Measurements from ENCODE around the gene UBE3D.
"Not testable (repeated sequence)": the region's sequence is repeated elsewhere in the genome, so short reads cannot be mapped to it uniquely, and the experiment has no call there.

Gene UBE3D

DNA sequence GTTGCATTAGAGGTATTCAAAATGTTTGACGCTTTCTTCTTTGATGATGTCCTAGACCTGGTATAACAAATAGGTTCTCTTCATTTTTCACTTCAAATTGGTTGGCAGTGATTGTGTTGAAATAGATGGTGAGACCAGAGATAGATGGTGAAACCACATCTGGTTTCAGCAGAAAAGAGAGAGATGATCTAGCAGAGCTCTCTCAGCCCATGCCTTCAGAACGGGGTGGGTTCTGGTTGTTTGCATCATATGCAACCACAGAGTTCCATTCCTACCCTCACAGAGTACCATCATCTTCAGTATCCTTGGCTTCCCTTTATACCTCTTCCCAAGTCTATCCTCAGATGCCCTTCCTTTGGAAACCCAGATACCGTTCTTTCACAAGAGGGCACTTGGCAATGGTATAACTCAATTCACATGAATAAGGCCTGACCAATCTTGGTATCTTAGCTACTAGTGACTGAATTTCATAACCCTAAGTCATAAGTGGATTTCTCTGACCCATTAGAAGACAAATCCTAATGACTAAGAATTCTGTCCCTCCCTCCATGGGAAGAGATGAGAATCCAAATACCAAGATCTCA, 93.7 kb downstream of the UBE3D start:
- DNase-seq: no peak

DNA sequence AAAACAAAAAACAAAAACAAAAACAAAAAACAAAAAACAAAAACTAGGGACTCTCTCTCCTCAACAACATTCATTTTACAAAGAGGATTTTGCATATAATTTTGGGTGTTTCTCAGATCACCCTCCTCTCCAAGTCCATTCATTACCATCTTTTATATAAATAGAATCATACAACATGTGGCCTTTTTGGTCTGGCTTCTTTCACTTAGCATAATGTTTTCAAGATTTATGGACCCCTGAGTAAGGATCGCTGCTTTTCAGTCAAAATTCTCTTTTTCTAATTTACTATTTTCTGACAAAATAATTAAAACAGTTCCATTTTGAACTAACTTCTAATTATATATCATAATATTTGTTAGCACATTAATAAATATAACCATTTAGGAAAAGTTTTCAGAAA, 94.8 kb downstream of the UBE3D start:
- no peak for DNase-seq

DNA sequence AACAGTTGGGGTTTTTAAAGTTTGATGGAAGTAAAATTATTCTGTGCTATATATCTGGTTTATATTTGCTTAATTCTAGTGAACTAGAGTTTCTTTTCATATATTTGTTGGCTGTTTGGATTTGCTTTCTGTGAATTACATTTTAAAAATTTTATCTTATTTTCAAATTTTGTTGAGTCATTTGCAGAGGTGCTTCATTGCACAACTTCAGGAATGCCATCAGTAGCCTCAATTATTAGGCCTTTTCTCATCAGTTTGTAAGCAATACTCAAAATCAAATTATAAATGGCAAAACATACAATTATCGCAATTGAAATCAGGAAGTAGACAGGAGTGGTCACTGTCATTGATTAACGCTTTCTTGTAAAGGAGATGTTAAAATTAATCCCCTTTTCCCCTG, 96.9 kb downstream of the UBE3D start:
- DNase-seq: no peak

DNA sequence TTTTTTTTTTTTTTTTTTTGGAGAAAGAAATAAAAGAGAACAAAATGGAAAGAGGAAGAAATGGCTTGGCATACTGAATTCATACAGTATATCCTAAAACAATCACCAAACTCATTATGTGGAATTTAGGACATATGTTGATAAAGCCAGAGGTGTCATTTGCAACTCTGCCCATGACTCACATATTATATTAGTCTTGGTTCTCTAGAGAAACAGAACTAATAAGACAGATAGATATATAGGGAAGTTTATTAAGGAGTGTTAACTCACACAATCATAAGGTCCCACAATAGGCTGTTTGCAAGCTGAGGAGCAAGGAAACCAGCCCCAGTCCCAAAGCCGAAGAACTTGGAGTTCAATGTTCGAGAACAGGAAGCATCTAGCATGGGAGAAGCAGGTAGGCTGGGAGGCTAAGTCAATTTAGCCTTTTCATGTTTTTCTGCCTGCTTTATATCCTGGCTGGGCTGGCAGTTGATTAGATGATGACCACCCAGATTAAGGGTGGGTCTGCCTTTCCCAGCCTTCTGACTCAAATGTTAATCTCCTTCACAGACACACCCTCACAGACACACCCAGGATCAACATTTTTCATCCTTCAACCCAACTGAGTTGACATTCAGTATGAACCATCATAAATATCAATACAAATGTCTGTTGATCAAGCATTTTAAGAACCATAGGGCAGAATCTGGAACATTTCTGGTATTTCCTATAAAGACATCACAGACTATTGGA, 102.3 kb downstream of the UBE3D start:
- DNase-seq: no peak

DNA sequence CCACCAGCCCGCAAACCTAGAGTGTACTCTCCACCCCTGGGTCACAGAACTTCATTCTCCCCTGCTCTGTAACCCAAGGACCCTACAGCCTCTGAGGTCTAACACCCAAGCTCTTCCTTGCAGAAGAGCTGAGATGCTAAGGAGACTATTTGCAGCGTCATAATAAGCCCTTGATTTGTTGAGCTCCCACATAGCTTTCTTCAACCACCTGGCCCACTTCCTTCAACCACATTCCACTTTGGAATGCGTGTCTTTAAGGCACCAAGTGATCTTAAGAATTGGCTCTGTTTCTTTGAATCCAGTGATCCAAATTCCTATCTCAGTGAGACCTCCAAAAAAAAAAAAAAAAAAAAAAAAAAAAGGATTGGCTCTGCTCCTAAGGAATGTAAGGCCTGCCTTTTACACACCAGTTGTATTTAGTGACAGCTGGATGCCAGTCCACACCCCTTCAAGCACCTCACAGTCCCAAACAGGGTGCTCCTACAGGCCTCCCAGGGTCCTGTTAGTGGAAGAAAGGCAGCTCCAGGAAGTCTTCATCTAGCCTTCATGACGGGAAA, 106.2 kb downstream of the UBE3D start:
- DNase-seq: no peak

DNA sequence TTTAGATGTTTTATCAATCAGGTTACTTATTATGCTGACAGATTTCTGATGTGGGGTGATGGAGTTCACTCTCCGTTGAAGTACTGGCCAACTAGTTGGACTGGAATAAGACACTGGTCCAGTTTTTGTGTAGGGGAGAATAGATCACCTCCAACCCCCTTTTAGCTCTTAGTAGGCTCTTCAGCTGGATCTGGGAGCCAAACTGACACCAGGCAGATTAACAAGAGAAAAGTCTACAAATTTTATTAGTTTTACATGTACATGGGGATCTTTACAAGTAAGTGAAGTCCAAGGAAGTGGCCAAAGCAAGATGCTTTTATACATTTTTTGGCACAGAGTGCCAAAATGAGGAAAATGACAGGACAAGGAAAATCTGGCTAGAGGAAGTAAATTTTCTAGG, 107.1 kb downstream of the UBE3D start:
- DNase-seq: no peak

DNA sequence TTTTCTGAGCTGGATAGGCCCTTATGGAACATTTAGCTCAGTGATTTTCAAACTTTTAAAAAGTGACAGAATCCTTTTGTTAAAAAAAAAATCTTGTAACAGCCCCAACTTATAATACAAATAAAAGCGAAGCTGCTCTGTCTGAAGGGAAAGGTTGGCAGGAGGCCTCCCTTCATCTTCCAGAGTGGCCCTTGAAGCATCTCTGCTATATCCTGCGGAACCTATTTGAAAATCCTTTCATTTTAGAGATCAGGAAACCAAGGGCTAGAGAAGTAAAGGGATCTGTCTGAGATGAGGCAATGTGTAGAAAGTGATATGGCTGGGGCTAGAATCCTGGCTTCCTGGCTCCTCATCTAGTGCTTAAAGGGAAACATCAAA, 107.8 kb downstream of the UBE3D start:
- DNase-seq: no peak

DNA sequence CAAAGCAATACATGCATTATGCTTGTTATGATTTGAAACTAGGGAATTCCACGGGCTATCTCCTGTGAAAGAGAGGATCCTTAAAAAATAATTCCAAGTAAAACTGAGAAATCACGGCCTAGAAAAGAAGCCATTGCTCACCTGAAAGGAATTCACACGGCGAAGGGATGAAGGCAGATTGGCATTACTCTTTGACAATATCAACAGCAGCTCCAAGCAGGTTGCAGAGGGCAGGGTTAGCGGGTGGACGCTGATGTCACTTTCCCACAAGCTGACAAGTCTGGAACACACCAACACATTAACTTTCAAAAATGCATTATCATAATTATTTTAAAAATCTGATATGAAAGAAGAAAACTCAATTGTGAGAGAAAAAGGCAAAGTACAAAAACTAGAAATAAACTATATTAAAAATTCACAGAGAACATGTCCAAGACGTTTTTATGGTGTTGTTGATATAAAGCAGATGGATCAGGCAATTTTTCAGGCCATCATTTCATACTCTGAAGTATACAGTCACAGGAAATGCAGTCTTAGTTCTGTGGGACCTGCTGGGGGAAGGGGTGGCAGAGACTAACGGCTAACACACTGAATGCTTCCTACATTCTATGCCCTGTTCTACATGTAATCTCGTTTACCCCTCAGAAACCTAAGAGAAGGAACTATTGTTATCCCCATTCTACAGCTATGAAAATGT, 108.3 kb downstream of the UBE3D start:
- no peak for DNase-seq

DNA sequence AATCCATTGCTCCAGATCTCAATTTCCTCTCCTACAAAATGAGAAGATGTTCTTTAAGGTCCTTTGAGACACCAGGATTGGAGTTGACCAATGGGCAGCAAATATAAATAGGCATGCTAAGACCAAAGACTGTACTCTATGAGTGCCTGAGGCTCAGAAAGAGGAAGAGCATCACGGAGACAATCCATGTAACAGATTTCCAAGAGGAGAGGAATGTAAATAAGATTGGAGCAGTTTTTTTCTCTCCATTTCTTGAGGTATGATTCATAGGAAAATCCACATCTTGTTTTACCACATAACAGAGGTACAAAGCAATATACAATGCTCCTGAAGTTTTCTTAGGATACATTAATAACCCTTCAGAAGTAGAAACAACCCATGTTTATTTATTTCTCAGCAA, 109.8 kb downstream of the UBE3D start:
- DNase-seq: no peak

DNA sequence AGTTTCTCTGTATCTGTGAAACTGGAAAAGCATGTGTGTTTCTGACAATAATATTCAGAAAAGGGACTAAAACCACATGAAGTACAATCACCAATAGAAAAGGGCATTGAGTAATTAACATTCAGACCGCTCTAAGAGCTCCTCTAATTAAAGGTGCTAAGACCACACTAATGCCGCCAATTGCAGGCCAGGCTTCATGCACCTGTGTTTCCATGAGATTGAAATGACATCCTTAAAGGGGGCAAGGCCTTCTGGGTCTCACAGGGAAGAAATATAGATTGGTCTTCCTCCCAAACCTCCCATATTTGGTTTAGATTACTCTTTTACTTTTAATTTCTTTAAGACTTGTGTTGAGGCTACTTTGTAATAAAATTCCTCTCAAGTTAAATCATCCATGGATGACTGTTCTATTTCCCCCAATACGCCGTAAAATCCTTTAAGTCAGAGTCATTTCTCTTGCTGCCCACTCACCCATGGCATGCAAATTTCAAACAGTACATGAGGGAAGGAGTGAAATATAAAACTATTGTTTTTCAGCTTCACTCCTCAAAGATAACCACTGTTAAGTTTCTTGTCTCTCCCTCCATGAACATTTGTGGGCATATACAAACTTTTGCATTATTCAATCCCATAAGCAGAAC, 110.6 kb downstream of the UBE3D start:
- no peak for DNase-seq

DNA sequence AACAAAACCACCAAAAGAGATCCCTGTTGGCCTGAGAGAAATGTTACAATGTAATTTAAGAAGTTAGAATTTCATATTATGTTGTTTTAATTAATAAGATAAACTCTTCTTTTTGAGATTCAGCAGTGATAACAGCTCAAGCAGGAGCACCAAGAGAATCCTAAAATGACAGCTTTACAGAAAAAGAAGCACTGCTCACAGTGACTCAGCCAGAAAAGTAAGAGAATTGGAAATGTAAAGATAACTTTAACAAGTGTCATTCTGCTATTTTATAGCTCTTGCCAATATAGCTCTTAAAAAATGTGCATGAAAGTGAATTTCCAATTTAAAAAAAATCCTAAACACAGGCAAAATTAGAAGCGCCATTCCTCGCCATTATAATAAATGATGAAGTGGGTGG, 111.3 kb downstream of the UBE3D start:
- DNase-seq: no peak

DNA sequence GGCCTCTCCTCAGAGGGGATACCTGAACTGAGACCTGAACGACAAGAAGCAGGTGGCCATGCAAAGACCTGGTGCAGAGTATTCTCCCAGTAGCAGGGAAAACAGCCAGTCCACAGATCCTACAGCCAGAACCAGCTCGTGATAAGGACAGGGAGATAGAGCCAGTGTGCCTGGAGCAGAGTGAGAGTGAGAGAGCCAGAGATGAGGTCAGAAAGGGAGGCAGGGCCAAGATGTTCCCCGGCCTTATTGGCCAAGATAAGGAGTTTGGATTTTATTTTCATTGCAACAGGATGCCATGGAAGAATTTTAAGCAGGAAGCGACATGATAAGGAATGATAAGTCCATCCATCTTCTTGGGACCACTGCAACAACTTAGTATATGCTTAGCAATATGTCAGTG, 111.8 kb downstream of the UBE3D start:
- no peak for DNase-seq

DNA sequence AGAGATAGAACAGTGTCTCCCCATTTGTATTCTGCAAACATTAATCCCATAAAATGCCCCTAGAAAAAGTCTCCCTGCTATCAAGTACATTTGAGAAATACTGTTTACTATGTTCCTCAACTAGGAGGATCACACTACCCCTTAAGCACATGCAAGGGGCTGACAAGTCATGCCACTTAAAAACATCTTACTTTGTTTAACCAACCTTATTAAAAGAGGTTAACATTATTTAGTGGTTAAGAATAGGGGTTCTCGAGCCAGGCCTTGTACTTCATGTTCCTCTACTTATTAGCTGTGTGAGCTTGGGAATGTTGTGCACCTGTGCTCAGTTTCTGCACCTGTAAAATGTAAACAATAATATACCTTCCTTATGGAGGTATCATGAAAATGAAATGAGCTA, 113.7 kb downstream of the UBE3D start:
- no peak for DNase-seq

DNA sequence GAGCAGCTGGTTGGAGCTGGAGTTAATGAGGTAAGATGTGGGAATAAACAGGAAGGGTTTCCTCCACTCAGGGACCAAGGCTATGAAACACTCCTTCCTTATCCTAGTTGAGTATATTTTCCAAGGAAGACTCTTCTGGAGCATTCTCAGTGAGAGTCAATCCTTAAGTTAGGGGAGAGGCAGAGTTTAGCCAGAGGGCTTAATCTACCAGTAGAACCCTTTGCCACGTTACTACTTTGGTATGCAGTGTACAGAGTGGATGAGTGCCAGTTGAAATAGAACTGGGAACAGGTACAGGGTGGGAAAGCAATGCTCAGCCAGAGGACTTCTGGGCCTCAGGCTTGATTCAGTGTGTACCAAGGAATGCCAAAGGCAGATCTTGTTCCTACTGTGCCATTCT, 114.3 kb downstream of the UBE3D start:
- DNase-seq: no peak

DNA sequence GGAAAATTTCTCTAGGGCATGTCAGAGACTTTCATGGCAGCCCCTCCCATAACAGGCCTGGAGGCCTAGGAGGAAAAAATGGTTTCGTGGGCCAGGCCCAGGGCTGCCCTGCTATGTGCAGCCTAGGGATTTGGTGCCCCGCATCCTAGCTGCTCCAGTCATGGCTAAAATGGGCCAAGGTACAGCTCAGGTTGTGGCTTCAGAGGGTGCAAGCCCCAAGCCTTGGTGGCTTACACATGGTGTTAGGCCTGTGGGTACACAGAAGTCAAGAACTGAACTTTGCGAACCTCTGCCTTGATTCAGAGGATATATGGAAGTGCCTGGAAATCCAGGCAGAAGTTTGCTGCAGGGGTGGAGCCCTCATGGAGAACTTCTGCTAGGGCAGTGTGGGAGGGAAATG, 134.7 kb downstream of the UBE3D start:
- DNase-seq: not testable (repeated sequence)

DNA sequence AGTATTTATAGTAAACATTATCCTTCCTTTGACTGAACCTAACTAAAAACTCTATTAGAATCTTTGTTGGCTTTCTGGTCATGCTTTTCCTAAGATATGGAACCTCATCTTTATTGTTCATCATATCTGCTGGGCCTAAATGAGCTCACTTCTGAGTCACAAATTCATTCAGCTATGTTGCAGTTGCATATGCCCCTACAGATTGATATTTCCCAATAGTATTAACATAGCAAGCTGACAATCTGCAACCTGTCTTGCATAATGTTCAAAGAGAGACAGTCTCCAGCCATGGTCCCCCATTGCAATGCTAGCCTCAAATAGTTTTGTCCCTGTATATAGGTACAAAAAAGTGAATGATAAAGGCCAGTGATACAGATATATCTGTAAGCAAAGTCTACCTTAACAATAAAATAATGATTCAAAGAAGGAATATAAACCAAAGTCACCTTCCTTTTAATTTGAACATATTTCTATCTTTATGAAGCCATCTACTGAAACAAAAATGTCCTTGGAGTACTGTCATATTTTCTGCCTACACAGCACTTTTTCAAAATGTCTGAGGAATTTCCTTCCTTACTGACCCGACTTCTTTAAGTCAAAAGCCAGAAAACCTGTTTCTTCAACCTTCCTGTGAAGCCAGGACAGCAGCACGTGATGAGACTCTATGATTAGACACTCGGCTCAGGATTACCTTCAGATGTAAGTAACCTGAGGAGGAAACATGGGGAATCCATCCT, 140.7 kb downstream of the UBE3D start:
- no peak for DNase-seq

DNA sequence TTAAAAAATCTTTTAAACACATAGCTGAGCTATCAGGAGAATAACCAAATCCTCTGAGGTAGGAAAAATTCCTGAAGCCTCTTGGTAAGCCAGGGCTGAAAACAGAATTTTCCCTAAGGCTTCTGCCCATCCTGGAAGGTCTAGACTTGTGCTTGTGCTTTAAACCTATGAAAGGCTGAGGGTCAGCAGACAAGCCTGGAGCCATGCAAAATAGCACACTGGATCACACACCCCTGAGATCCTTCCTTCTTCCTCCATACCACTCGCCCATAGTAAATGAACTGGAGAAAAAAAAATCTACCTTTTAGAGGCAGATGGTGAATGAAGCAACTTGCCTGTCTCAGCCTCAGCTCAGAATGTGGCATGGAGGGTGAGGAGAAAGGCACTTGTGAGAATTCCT, 144.4 kb downstream of the UBE3D start:
- DNase-seq: no peak

DNA sequence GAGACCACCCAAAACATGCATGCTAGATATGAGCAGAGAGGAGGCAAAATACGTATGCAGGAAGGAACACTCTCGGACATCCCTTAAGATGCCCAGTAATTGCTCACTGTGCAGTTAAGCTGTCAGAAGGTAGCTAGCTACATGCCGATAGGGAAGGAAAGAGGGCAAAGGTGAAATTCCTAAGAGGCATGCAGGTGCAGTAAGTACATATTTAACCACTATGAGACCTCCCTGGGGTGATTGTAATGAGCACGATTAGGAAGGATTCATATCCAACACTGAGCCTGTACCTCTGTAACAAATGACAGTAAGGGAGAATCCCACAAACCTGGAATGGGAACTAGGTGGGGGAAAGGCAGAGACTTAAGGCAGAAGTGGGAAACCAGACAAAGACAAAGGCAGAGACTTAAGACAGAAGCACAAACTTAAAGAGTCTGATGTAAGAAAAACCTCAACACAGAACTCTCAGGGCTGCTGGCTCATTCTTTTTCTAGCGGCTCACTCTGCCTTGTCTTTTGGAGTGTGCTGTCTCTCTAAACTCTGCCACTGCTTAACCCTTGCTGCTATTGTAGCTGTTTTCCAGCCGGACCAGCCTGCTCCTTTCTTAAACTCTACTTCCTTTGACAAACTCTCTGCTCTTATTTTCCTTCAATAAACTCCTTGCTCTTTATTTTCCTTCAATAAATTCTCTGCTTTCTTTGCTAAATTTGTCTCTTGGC, 148.1 kb downstream of the UBE3D start:
- DNase-seq: no peak

DNA sequence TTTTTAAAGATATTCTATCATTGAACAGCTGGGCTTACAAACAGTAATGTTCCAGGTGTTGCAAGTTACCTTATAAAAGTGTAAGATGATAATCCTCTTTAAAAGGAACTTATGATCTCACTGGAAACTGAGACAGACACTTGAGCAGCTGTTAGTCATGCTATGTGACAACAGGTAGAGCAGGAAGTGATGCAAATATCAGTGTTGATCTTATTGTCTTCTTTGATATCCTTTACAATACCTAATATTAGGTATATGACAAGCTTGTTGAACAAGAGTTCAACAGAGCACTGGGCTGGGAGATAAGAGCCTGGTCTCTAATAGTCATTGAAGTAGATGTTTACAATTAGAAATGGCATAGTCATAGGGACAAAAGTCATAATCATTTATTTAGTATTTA, 150.0 kb downstream of the UBE3D start:
- DNase-seq: no peak

DNA sequence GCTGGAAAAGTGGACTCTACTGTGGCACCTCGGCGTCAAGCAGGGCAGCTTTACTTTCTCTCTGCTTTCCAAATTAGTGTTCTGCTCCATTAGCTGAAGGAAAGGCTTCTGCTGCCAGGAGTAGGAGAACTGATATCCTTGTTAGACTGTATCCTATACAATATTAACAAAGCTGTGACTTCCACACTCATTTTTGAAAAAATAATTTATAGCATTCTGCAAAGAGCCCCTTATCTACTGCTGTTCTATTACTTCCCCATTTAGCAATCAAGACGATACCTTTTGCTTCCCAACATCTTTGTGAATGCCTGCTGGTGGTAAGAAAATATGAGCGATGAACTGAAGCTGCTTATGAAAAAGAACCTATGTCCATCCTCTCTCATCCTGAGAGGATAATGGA, 151.1 kb downstream of the UBE3D start:
- DNase-seq: no peak

DNA sequence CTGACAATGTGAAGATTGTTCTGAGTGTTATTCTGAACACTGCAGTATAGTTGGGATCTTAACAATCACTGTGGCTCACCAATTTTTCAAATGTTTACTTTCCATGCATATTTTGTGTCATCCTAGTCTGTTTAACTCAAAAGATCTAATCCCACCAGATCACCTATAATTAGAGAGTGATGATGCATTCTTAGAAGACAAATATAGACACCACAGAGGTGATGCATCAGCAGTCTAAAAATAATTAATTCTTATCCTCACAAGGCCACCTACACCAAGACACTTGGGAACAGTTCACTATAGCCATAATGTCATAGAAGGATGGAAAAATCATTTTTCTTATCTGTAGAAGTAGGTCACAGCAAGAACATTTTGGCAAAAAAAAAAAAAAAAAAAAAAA, 154.8 kb downstream of the UBE3D start:
- no peak for DNase-seq

DNA sequence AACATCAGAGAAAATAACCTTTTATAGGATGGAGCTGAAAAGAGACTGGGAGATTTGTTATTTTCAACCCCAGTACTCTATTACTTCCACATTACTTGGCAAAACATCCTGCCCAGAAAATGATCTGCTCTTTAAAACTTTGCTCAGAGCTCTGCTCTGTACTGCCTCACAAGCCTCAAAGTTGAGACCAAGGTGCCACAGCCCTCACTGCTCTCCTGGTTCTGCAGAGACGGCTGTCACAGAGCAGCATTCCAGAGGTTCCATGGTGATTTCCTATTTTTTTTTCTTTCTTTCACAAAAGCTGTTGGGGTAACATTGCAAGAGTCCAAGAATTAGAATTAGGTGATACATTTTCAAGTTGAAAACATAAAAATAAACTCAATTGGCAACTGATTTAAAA, 155.2 kb downstream of the UBE3D start:
- DNase-seq: no peak

Data from activated effector memory CD4-positive, alpha-beta T cell treated with Interleukin-2 at 50 U/mL for 16 hours (primary cell).